ENCODE data around the gene TMEM108. TPM values are rescaled to one million over a fixed set of nuclear protein-coding genes. Genes with fewer than 3 reads are reported as not detected.

The TMEM108 gene
- total and polyA plus RNA-seq, 10 of the 15 experiments (the other 5 are each of a cell fraction or from before 2014, with no cell fraction given), result 0.02 to 0.58 (median 0.12) TPM; not detected in 5

DNA sequence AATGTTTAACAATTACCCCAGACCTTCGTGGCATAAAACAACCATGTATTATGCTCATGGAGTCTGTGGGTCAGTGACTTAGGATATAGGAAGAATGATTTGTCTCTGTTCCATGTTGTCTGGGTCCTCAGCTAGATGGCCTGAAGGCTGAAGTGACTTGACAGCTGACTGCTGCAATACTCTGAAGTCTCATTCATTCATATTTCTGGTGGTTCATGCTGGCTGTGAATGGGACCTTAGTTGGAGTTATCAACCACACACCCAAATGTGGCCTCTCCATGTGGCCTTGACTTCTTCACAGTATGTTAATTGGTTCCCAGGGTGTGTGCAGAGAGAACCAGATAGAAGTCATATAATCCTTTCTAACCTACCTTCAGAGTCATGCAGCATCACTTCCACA, 216.5 kb downstream of the TMEM108 start (continued):
- TF ChIP-seq PRDM15 (CRISPR knock-in tag; IDR thresholded peaks at IDR 0.05) (no peak), WRNIP1 (IDR thresholded peaks at IDR 0.05; ENCODE audit: borderline replicate concordance, low read depth, low read length) (no peak), RCOR1 (conservative IDR thresholded peaks at IDR 0.05; ENCODE audit: low read depth, low read length) (no peak), SRF (IDR thresholded peaks at IDR 0.05; ENCODE audit: low read depth in 2 of 2, low read length in 2 of 2) (no peak)

DNA sequence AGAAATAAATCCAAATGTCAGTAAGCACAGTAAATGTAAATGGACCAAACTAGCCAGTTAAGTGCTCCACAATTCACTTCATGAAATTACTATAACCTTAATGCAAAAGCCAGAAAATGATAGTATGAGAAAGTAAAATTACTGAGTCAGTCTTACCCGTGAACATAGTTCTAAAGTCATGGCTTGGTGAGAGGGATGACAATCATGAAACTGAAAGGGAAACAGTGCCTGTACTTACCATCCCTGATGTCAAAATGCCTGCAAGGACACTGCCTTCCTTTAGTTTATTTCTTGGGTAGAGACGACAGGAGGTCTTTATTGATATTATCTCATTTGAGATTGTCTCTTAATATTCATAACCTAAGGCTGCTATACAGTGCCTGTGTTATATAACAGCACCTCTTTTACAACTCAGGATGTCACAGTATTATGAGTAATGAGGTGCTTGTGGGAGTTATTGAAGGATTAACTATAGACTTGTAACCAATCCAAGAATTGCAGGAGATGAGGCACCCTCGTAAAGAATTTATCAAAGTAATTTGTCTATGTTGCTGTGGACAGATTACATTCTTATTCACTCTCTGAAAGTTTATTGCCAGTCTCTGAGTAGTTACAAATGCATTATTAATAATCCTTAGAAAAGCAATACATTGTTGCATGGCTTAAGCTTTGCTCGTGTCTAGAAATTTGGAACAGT, 218.7 kb downstream of the TMEM108 start:
- peak overlapping the region; percentile 4; the same call in 1 of the 2 replicates for H3K4me2 ChIP-seq (ENCODE audit: control insufficient read depth, insufficient read depth)
- ChIA-PET RAD21 (ENCODE audit: unreplicated experiment) (no interaction called here), POLR2A (no interaction called here), SMC1A (ENCODE audit: uncharacterized antibody, unreplicated experiment) (interaction anchor here (1.2 kb wide), 1 partner anchor 8 kb away, joined by 3 read pairs; no protein-coding TSS in a partner anchor), CTCF (interaction anchor here (1.4 kb wide), 1 partner anchor 10 kb away, joined by 4 read pairs; no protein-coding TSS in a partner anchor)
- peak overlapping the region; percentile 28 for H2AFZ ChIP-seq (ENCODE audit: control insufficient read depth, low read depth, low read length)
- H3K36me3 ChIP-seq (ENCODE audit: control insufficient read depth in 2 of 2, insufficient read depth in 2 of 2, low read length in 1 of 2), result no peaks in the 10 kb centered on the region
- H3K9ac ChIP-seq (ENCODE audit: control insufficient read depth, insufficient read depth, low read length), result no peak overlapping the region
- H3K9me3 ChIP-seq (replicated peaks; ENCODE audit: control insufficient read depth, insufficient read depth, low read length), result no peaks in the 10 kb centered on the region
- ATAC-seq (peak; percentile 86), FAIRE-seq (peak; percentile 75), DNase-seq (ENCODE audit: low read depth, low spot score) (peak; percentile 5)
- intact Hi-C loops (cut with micrococcal nuclease; ENCODE audit: unreplicated experiment) (no loop called here), in situ Hi-C loops (cut with MboI) (no loop called here)
- H3K4me1 ChIP-seq (ENCODE audit: control insufficient read depth, insufficient read depth, low read length), result no peaks in the 10 kb centered on the region
- WGBS (ENCODE audit: insufficient coverage, insufficient replicate concordance, low lambda C conversion rate, missing lambda C conversion rate), result 23% methylated on average over 4 of the region's 4 CpGs
- no peaks in the 10 kb centered on the region for H4K20me1 ChIP-seq (ENCODE audit: control insufficient read depth, insufficient read depth)
- BruUV-seq (replicated peaks), result no TSS peak
- H3K79me2 ChIP-seq (ENCODE audit: control insufficient read depth, insufficient read depth, low read length), result no peaks in the 10 kb centered on the region
- no peak overlapping the region for H3K4me3 ChIP-seq
- no peak overlapping the region for H3K27ac ChIP-seq (ENCODE audit: control insufficient read depth, insufficient read depth)
- H3K27me3 ChIP-seq (replicated peaks in 1 of 2; ENCODE audit: control insufficient read depth in 2 of 2, insufficient read depth in 2 of 2, low read length in 1 of 2), result no peaks in the 10 kb centered on the region
- TF ChIP-seq, protein P1, sequence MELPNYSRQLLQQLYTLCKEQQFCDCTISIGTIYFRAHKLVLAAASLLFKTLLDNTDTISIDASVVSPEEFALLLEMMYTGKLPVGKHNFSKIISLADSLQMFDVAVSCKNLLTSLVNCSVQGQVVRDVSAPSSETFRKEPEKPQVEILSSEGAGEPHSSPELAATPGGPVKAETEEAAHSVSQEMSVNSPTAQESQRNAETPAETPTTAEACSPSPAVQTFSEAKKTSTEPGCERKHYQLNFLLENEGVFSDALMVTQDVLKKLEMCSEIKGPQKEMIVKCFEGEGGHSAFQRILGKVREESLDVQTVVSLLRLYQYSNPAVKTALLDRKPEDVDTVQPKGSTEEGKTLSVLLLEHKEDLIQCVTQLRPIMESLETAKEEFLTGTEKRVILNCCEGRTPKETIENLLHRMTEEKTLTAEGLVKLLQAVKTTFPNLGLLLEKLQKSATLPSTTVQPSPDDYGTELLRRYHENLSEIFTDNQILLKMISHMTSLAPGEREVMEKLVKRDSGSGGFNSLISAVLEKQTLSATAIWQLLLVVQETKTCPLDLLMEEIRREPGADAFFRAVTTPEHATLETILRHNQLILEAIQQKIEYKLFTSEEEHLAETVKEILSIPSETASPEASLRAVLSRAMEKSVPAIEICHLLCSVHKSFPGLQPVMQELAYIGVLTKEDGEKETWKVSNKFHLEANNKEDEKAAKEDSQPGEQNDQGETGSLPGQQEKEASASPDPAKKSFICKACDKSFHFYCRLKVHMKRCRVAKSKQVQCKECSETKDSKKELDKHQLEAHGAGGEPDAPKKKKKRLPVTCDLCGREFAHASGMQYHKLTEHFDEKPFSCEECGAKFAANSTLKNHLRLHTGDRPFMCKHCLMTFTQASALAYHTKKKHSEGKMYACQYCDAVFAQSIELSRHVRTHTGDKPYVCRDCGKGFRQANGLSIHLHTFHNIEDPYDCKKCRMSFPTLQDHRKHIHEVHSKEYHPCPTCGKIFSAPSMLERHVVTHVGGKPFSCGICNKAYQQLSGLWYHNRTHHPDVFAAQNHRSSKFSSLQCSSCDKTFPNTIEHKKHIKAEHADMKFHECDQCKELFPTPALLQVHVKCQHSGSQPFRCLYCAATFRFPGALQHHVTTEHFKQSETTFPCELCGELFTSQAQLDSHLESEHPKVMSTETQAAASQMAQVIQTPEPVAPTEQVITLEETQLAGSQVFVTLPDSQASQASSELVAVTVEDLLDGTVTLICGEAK (IDR thresholded peaks at IDR 0.05; ENCODE audit: borderline replicate concordance), result no peak
- TF ChIP-seq SREBF2 (IDR thresholded peaks at IDR 0.05; ENCODE audit: low read length) (no peak), ZNF217 (IDR thresholded peaks at IDR 0.05) (no peak), ASH2L (IDR thresholded peaks at IDR 0.05; ENCODE audit: borderline replicate concordance, low read depth) (no peak), CBX3 (IDR thresholded peaks at IDR 0.05; ENCODE audit: borderline replicate concordance, low read depth) (no peak)
- TF ChIP-seq, protein P2, sequence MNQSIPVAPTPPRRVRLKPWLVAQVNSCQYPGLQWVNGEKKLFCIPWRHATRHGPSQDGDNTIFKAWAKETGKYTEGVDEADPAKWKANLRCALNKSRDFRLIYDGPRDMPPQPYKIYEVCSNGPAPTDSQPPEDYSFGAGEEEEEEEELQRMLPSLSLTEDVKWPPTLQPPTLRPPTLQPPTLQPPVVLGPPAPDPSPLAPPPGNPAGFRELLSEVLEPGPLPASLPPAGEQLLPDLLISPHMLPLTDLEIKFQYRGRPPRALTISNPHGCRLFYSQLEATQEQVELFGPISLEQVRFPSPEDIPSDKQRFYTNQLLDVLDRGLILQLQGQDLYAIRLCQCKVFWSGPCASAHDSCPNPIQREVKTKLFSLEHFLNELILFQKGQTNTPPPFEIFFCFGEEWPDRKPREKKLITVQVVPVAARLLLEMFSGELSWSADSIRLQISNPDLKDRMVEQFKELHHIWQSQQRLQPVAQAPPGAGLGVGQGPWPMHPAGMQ (IDR thresholded peaks at IDR 0.05; ENCODE audit: borderline replicate concordance), result no peak

All from GM12878 (cell line).